CD4-positive, alpha-beta T cell treated with Interleukin-12 subunit alpha and Interleukin-12 subunit beta, for 1 hour (primary cell): ENCODE data around the gene TWIST1.

Experiments
- DNase-seq: peaks from one replicate; pipeline ENCODE4 v3.0.0-alpha.2; 2020

TWIST1 gene

DNA sequence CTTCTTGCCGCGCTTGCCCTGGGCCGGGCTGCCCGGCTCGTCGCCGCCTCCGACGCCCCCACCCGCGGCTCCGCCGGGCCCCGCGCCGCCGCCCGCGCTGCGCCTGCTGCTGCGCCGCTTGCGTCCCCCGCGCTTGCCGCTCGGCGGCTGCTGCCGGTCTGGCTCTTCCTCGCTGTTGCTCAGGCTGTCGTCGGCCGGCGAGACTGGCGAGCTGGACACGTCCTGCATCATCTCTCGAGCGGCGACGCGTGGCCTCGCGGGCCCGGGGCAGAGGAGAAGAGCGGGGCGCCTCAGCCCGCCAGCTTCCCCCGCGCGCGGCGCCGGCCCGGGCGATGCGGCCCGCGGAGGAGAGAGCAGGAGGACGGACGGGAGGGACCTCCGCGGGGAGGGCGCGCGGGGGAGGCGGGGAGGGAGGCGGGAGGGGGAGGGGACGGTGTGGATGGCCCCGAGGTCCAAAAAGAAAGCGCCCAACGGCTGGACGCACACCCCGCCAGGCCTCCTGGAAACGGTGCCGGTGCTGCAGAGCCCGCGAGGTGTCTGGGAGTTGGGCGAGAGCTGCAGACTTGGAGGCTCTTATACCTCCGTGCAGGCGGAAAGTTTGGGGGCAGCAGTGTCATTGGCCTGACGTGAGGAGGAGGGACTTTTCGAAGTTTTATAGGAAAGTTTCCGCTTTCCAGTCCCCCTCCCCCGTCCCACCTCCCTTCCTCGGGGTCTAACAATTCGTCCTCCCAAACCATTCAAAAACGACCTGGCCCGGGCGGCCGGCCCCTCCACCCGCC, at the start of gene TWIST1:
Gene TWIST1, minus strand, starts transcription at position 546 of the 779 bp plus-strand sequence. Its CDS starts 315 bp downstream, at position 231.
- no peak for DNase-seq

DNA sequence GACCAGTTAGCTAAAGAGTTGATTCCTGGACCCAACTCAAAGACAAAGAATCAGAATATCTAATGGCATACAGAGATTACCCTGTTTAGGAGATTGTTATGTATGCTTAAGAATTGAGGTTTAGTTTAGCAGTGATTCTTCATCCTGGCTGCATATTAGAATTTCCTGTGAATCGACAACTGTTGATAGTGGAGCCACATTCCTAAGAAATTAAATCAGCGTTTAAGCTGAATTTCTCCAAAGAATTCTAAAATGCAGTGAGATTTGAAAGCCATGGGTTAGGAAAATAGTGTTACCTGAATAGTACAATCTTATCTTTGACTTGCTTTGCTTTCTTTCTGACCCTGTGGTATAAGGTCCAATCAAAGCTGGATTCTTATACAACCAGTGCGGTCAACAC, 44.2 kb upstream of the TWIST1 start:
- DNase-seq: no peak

DNA sequence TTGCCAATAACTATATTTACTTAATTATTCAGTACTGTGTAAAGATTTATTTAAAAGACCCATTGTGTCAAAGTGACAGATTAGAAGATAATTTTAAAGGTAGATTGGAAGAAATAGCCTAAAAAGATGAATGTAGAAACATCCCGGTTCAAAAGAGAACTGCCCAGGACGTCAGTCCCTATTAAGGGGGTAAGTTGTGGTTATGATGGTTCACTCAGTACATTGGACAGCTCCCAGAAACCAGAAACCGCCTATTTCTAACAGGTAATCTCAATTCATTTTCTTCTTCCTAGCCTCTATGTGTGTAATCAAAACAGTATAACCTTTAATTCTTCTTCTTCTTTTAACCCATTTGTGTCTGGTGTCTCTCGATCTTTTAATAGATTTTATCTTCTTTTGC, 29.3 kb upstream of the TWIST1 start:
- DNase-seq: no peak

DNA sequence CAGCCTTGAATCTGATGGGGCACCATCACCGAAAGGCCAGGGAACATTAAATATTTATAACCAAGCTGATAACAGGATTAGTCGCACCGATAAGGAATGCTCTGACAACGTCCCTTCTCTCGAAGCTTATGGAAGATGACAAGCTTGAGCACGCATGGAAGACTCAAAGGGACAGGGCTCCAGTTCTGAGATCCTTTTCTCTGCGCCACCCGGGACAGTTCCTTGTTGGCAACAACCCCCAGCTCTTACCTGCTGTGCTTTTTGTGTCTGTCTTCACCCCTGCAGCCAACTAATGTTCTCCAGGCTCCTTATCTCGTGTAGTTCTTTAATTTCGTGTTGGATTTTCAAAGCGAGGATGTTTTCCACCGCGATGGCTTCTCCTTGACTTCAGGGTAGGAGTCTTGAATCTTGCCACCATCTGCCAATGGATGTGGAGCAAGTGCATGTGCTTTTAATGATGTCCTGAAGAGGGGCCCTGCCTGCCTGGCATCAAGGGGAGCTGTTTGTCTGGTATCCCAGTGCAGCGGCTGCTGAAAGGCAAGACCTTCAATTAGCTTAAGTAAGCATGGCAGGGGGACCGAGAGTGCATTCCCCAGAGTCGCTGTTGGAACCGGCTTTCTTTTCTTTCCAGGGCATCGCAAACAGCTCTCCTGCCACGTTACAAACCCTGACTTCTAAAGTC, 28.1 kb upstream of the TWIST1 start:
- no peak for DNase-seq

DNA sequence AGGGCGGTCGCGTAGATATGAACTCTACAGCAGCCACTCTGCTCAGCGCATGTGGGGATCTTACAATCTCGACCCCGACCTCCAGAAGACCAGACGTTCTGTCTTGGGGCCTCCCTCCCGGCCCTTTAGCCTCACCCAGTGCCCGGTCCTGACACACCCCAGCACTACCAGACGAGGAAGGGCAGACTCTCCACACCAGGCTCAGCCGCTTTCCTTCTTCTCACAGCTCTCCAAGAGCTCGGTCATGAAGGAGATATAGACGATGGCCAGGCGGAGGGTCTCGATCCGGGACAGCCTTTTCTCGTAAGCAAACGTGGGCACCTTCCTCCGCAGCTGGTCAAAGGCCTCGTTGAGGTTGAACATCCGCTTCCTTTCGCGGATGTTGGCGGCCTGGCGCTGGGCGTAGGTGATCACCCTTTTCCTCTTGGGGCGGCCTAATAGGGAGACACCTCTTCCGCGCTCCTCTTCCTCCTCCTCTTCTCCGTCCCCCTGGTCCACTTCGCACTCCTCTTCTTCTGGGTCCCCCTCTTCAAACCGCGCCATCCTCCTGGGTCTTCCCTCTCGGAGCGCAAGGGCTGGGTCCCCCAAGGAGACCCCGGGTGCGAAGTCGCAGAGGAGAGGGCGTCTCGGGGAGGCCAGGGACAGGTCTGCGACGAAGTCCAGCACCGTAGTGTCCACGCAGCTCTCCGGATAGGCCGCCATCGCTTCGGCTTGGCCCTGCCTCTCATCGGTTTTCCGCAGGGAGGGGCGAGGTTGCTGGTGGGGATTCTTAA, 27.4 kb upstream of the TWIST1 start, which contains the start of gene FERD3L:
Gene FERD3L, minus strand, starts transcription at position 761 of the 773 bp plus-strand sequence. Its CDS starts 59 bp downstream, at position 702.
- no peak for DNase-seq

DNA sequence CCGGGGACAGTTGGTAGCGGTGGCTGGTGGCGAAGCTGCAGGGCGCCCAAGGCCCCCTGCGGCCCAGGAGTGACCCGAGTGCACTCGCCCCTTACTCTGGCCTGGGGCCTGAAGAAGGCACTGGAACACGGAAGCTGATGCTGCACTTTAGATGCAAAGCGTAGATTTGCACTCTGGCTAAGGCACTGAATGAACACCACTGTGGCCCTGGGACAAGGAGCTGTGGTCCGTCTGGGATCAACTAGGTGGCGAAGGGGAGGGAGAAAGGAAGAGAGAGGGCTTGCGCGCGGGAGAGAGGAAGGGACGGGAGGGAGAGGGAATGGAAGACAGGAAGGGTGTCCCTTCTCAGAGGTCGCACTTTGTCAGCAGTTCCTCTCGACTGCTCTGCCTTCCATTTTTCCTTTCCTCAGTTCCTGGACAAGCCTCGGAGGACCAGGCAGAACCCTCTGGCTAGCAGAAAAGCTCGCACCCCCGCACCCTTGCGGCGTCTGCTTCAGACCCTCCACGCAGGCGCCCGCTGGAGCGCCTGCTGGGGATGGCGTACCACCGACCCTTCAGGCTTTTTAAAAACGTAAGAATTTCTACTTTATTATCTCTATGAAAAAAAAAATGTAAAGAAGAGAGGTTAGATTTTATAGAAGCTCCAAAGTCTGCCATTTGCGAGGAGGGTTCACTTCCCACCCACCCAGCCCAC, 26.6 kb upstream of the TWIST1 start:
- DNase-seq: no peak

DNA sequence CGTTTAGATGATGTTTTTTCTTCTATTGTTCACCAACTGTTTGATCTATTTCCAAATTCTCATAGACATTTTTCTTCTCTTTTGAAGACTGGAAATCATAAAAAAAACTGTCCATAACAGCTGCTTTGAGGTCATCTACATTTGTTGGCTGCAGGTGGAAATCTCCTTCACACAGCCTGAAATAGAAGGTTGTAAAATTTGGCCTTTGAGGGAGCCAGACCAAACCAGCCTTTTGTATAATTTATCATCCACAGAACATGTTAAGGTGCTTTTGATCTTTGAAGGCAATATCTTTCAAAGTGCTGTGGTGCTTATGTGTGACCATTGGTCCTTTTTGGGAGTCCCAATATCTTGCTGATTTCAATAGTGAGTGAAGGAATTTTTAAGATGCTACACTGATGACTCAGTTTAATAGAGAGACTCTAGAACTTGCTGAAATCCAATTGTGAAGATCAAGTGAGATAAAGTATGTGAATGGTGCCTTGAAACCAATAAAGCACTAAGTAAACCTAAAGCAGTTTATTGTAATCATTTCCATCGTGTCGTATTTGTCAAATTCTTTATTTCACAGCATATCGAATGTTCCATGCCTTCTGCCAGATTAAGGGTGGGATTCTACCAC, 22.4 kb upstream of the TWIST1 start:
- no peak for DNase-seq

DNA sequence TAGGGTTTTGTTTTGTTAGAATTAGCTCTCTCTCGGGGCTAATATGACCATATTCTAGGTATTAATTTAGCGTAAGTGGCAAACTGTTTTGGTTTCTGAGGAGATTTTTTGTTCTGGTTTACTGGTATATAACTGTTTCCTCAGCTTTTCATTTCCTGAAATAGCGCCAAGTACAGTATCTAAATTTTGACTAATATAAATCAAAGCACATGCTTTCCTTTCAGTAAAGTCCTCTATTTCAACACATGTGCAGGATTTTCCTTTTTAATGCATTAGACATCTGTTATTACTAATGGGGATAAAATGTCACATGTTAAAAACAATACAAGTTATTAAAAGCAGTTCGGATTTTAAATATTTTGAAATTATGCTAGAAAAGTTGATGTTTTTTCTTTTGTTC, 16.4 kb upstream of the TWIST1 start:
- no peak for DNase-seq

DNA sequence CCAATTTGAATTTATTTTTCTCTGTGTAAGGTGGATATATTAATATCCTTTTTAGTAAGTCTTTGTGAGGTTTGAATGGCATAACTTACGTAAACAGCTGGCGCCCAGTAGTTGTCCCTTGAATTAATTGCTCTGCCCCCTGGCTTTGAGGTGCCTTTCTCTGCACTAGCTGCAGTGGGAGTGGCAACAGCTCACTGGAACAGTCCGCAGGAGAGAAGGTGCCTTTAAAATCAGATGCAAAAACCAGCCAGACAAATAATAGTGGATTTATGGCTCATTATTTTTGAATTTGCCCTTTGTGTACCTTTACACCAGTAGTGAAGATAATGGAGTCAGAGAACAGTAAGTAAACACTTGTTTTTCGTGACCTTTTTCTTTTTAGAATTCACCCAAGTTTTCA, 16.0 kb upstream of the TWIST1 start:
- no peak for DNase-seq

DNA sequence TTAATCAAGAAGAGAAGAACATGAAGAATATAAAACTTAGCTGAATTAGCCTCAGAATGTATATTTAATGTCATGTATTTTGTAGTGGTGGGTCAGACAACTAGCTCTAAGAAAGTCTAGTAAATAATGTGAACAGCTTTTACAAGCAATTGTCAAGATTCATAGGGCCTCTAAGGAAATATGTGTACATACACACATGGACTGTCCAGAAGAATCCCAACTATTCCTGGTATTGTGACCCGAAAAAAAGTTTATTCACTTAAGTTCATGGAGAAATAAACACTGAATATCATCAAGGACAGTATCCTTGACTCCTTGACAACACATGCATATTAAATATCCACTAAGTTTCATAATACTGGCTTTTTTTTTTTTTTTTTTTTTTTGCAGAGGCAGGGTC, 11.4 kb upstream of the TWIST1 start:
- DNase-seq: no peak

DNA sequence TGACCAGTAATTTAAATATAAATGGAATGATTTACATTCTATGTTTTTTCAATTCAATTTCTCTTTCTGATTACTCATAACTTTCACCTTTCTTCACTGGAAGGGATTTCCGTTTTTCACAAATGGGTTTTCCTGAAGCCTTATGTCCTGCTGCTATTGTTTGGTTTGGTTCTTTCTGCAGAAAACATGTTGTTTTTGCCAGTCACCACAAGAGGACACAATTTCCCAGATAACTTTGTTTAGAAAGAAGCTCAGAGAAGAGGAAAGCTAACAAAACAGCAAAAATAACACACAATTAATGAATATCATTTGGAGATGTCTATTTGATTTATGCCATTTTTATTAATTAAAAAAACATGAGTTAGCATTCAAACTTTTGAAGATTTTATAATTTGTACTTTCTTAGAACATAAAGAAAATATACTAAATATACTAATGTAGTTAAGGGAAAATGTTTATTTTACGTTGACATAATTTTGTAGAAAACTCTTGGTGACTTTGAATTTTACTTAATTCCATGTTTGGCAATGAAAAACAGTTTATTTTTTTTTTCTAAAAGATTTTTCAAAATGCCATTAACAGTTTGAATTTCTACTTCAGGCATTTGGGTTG, 4.6 kb upstream of the TWIST1 start:
- no peak for DNase-seq

DNA sequence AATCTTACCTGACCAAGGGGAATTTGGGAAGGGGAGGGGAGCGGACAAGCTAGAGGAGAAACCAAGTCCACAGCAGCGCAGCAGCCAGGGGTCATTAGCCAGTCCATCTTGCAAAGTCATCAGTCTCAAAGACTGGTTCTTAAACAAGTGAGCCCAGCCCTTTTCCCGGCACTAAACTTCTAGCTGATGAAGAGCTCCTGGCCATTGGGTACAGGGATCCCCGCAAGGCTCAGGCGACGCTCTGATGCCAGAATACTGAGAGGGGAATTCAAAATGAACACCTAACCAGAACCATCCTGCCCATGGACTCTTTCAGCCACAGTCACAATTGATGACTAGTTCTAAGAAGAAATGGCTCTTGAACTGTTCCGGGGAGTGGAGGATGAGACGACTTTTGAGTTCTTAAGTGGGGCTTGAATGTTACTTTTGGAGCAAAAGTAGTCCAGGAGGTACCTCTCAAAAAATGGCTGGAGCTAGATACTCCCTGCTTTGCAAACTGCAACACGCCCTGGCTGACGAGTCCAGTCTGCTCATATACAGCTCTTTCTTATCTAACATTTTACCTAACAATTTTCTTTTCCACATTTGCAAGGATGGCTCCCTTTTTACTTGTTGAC, 2.5 kb upstream of the TWIST1 start:
- no peak for DNase-seq

DNA sequence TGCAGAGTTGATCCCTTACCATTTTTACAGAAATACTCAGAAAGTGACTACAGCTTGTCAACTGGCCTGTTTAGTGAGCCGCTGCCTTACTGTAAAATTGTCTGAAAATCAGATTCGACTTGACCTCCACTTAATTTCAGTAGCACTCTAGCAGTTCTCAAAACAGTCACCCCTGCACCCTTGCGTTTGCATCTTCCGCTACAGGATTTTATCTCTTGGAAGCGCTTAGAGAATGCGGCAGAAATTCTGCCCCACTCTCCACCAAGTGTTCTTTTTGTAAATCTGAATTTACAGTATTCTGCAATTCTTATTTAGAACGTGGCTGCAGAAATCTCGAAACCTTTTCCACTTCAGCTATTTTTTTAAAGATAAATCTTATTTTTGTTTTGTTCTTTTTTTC, 1.9 kb upstream of the TWIST1 start:
- no peak for DNase-seq

DNA sequence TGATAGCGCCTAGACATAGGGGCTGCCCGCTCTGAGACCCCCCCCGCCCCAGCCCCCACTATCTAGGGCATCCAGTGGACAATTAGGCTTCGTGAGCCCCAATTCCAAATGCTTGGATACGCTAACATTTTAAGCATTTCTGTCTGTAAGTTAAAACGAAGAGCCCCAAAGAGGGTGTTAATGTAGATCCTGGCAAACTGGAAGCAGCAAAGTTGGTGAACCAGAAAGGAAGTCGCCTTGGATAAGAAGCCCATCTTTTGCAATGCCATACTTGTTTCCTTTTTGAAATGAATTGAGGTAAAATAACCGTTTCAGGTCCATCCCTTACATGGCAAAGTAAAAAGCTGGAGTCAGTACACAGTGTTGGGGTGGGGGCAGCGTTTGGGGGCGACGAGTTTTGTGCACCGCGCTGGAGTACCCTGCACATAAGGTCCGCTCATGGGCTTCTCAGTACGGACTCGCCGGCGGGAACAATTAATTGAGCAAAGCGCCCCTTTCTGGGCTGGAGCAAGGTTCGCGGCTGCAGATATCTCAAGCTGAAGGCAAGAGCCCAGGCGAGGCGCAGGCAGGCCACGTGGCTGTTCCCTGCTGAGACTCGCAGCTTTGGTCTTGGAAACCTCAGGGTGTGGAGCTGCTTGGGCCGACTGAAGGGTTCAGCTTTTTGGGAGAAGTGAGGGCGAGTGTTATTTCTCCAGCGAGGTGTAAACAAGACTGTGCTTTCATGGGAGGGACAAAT, 1.4 kb upstream of the TWIST1 start:
- no peak for DNase-seq

DNA sequence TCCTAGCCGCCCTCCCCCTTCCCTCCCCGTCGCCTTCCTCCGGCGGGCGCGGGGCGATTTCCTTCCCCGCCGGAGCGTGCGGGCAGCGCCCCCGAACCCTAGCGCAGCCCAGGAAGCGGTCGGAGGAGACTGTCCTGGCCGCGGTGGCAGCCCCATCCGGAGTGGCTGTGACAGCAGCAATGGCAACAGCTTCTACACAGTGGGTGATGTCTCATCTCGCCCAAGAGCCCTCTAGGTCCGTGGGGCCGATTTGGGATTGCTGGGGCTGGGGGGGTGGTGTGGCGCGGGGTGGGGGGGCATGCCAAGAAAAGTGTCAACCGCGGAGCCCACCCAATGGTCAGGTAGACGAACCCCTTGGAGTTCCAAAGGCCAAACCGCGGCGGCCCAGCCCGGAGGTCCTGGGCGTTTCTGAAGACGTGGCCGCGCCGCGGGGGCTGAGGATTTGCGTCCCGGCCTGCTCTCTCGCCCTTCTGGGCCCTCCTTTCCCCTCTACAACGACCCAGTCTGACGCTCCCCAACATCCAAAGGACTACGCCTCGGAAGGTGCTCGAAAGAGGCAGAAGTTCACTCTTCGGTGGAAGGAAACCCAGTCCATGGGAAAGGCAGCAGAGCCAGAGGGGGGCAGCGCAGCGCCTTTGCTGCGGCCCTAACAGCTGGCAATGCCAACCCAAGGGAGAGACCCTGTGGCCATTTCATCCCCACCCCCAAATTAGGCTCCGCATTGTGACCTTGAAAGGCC, 603 bp upstream of the TWIST1 start:
- no peak for DNase-seq

DNA sequence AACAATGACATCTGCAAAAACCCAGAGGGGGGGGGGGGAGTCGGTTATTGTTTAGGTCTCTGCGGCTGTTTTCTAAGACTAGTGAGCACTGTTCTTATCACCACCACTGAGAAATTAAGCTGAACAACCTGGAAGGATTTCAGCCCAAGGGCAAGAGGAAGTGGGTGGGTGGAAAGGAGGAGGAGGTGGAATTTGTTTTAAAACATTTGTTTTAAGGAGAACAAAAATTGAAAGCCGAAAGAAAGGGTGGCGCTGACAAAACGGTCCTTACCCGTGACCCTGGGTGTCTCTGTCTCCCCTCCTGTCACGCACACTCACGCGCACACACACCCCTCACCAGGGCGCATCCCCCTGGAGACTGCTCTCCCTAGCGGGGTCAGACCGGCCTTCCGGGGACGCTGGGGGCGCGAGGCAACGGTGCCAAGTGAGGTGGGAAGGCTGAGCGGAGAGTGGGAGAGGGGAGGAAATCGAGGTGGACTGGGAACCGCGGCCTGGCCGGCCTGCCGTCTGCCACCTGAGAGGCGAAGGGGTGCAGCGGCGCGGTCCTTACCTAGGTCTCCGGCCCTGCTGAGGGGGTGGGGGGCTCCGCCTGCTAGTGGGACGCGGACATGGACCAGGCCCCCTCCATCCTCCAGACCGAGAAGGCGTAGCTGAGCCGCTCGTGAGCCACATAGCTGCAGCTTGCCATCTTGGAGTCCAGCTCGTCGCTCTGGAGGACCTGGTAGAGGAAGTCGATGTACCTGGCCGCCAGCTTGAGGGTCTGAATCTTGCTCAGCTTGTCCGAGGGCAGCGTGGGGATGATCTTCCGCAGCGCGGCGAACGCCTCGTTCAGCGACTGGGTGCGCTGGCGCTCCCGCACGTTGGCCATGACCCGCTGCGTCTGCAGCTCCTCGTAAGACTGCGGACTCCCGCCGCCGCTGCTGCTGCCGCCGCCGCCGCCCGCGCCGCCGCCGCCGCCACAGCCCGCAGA, 1.0 kb downstream of the TWIST1 start:
- no peak for DNase-seq

DNA sequence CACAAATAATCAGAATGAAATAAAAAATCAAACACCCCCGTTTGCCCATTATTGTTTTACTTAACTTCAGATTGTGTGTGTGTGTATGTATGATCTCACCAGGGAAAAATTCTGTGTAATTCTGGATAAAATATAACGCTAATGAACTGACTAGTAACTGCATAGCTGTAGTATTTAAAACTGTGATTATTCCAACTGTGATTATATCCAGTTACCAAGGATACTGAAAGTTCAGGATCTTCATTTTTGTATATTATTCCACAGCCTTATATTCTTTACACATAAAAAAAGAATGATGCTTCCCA, 2.9 kb downstream of the TWIST1 start:
- DNase-seq: no peak

DNA sequence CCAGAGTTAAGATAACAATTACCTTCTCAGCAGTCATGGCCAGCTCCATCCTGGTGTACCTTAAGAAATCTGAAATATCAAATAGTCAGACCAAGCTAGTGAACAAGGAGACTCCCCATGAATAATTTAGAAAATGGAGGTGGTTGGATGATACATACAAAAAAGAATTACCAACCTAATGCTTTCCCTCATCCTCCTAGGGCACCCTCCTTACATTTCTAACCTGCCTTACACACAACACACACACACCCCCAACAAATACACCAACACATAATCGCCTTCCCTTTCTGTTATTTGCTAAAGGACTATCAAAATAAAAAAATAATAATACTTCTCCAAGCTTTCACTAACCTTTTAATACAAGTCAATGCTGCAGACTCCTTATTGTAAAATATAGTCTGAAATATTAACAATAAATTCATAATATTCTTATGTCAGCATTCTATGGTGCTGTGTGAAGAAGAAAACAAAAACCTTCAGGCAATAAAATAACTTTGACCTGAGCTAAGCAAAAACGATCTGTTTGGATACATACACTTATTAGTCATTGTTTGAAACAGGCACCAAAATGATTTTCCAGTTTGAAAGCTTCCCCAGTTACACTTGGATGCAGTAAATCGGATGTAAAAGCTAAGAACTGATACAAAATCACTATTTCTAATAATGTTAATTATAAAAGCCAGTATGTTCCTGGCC, 3.4 kb downstream of the TWIST1 start:
- DNase-seq: no peak

DNA sequence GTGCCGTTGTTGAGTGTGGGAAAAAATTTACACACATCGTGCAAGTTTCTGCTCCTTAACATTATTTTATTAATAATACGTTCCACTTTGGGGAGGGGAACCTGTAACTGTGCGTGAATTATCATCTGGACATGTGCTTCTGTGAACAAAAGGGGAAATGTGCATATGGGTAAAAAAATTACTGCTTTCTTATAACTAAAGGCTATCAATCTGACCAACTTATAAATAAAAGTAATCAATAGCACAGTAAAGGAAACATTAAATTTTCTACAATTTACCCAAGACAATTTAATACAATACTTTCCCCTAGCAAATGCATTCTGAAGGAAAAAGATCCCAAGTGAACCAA, 4.5 kb downstream of the TWIST1 start:
- DNase-seq: no peak
